Trophoblast cell (in vitro differentiated cells and primary cell): ENCODE measurements around the gene IRS1.

Source experiments
- DNase-seq, 2 donors: peaks; one replicate each; pipeline ENCODE4 v3.0.0-alpha.2; 2016
- H2AFZ ChIP-seq: 2 replicates; pipeline ENCODE4 v1.6.1; 2013; ENCODE audit warnings: low read length, moderate library complexity, mild to moderate bottlenecking; ENCODE audit not compliant: insufficient read depth, poor library complexity
- H2AK5ac ChIP-seq: 2 replicates; pipeline ENCODE4 v1.6.1; 2013; ENCODE audit warnings: mild to moderate bottlenecking, low read length
- H2BK120ac ChIP-seq: 2 replicates; pipeline ENCODE4 v1.6.1; 2013; ENCODE audit warnings: low read length, mild to moderate bottlenecking, moderate library complexity; ENCODE audit not compliant: insufficient read depth, poor library complexity
- H2BK12ac ChIP-seq: 2 replicates; pipeline ENCODE4 v1.6.1; 2013; ENCODE audit warnings: mild to moderate bottlenecking, low read length, moderate library complexity
- H2BK5ac ChIP-seq: 2 replicates; pipeline ENCODE4 v1.6.1; 2013; ENCODE audit warnings: low read length, low read depth, moderate library complexity, mild to moderate bottlenecking; ENCODE audit not compliant: poor library complexity
- H3K14ac ChIP-seq: 2 replicates; pipeline ENCODE4 v1.6.1; 2013; ENCODE audit warnings: mild to moderate bottlenecking, low read length
- H3K18ac ChIP-seq: 2 replicates; pipeline ENCODE4 v1.6.1; 2013; ENCODE audit warnings: mild to moderate bottlenecking, low read length
- H3K23ac ChIP-seq: 2 replicates; pipeline ENCODE4 v1.6.1; 2013; ENCODE audit warnings: low read length
- H3K27ac ChIP-seq: 2 replicates; pipeline ENCODE4 v1.5.1; 2013; ENCODE audit warnings: low read depth, mild to moderate bottlenecking, inconsistent platforms, low read length, moderate library complexity
- H3K27me3 ChIP-seq: 2 replicates; pipeline ENCODE4 v1.6.1; 2013; ENCODE audit warnings: inconsistent platforms, mild to moderate bottlenecking, low read length, moderate library complexity; ENCODE audit not compliant: insufficient read depth
- H3K36me3 ChIP-seq, 2 experiments: 1 replicate in 1 of 2; 2 replicates in 1 of 2; pipeline ENCODE4 v1.6.1; 2013; ENCODE audit warnings: low read length in 2 of 2, mild to moderate bottlenecking in 2 of 2, moderate library complexity in 1 of 2; ENCODE audit not compliant: insufficient read depth in 2 of 2, control insufficient read depth in 1 of 2
- H3K4ac ChIP-seq: 2 replicates; pipeline ENCODE4 v1.6.1; 2013; ENCODE audit warnings: low read depth, mild to moderate bottlenecking, low read length, moderate library complexity
- H3K4me1 ChIP-seq, 2 experiments: 1 replicate in 1 of 2; 2 replicates in 1 of 2; pipeline ENCODE4 v1.6.1; 2013; ENCODE audit warnings: low read length in 2 of 2, mild to moderate bottlenecking in 2 of 2, moderate library complexity in 1 of 2; ENCODE audit not compliant: insufficient read depth in 2 of 2, control insufficient read depth in 1 of 2
- H3K4me2 ChIP-seq: 2 replicates; pipeline ENCODE4 v1.6.1; 2013; ENCODE audit warnings: inconsistent platforms, mild to moderate bottlenecking, low read length, moderate library complexity
- H3K4me3 ChIP-seq: 2 replicates; pipeline ENCODE4 v1.5.1; 2013; ENCODE audit warnings: mild to moderate bottlenecking, low read depth, low read length, inconsistent platforms
- H3K79me1 ChIP-seq: one replicate; pipeline ENCODE4 v1.6.1; 2013; ENCODE audit warnings: low read length
- H3K79me2 ChIP-seq: 2 replicates; pipeline ENCODE4 v1.6.1; 2013; ENCODE audit warnings: low read length, mild to moderate bottlenecking; ENCODE audit not compliant: control insufficient read depth, insufficient read depth, poor library complexity
- H3K9ac ChIP-seq: 2 replicates; pipeline ENCODE4 v1.6.1; 2013; ENCODE audit warnings: mild to moderate bottlenecking, low read length
- H3K9me3 ChIP-seq: 2 replicates; pipeline ENCODE4 v1.6.1; 2013; ENCODE audit warnings: low read depth, mild to moderate bottlenecking, control low read depth, inconsistent platforms, low read length; ENCODE audit not compliant: insufficient read depth
- H4K12ac ChIP-seq: 2 replicates; pipeline ENCODE4 v1.6.1; 2013; ENCODE audit warnings: low read depth, mild to moderate bottlenecking, low read length, moderate library complexity
- H4K8ac ChIP-seq: 2 replicates; pipeline ENCODE4 v1.6.1; 2013; ENCODE audit warnings: low read depth, mild to moderate bottlenecking, low read length, moderate library complexity
- H4K91ac ChIP-seq: one replicate; pipeline ENCODE4 v1.6.1; 2013; ENCODE audit warnings: low read depth, mild to moderate bottlenecking, low read length, moderate library complexity
- WGBS: extraction: QIAGEN DNeasy Blood & Tissue Kit; methylation state at CpG from one replicate; pipeline ENCODE4 v1.1.7; 2013; ENCODE audit warnings: missing lambda C conversion rate; ENCODE audit not compliant: insufficient read length, insufficient coverage; ENCODE audit errors: extremely low coverage; 5-methylcytosine and 5-hydroxymethylcytosine counted together

Gene IRS1

DNA sequence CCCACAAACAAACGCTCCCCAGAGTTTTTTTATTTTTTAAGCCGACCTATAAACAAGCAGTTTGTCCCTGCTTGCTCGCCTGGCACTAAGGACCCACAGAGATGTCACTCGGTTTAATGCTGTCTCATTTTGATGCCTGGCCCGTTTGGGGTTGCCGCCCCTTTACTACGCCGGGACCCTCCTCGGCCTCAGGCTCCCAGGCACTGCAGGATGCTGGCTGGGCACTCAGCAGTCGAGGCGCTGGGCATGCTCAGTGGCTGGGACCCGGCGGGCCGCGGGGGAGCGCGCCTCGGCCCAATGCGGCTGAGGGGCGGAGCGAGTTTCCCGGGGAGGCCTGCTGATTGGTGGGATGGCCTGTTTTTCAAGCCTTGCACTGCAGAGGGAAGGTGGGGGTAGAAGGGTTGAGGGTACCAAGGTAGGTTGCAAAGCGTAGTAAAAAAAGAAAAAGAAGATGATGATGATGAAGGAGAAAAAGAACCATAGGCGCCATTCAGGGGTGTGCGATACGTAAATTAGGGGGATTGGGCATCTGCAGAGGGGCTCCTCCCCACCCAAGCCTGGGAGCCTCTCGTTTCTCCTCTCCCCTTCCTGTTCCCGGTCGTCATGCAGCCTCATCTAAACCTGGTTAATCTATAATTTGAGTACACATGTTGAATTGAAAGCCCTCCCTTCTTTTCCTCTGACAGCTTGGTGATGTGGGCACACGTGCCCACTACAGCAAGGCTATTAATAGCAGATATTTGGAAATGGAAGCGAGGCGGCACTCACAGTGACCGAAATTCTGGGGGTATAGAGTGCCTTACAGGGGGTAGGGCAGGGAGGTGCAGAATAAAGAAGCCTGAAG, 1.5 kb upstream of the IRS1 start:
- Histone ChIP-seq H3K23ac (no peak overlapping the region), H4K12ac (no peak overlapping the region), H3K79me2 (peaks cover 30% of the 10 kb centered on the region), H2BK120ac (no peak overlapping the region), H3K4ac (no peak overlapping the region), H3K4me1 (peaks cover 27 to 28% of the 10 kb centered on the region in 2 experiments), H3K27ac (no peak overlapping the region), H2AK5ac (no peak overlapping the region), H2AFZ (peak overlapping the region; percentile 56), H3K14ac (no peak overlapping the region), H3K79me1 (peaks cover 20% of the 10 kb centered on the region), H3K36me3 (peaks cover 17 to 18% of the 10 kb centered on the region in 2 experiments), H4K8ac (peak overlapping the region; percentile 59), H3K4me2 (peak overlapping the region; percentile 65), H3K9me3 (peaks cover 4% of the 10 kb centered on the region), H2BK12ac (no peak overlapping the region), H3K27me3 (no peaks in the 10 kb centered on the region), H3K18ac (no peak overlapping the region), H2BK5ac (no peak overlapping the region), H4K91ac (no peak overlapping the region), H3K4me3 (peak overlapping the region; percentile 70), H3K9ac (no peak overlapping the region)
- WGBS: no CpG with 5 or more reads among the region's 33 CpGs
- DNase-seq: no peak

DNA sequence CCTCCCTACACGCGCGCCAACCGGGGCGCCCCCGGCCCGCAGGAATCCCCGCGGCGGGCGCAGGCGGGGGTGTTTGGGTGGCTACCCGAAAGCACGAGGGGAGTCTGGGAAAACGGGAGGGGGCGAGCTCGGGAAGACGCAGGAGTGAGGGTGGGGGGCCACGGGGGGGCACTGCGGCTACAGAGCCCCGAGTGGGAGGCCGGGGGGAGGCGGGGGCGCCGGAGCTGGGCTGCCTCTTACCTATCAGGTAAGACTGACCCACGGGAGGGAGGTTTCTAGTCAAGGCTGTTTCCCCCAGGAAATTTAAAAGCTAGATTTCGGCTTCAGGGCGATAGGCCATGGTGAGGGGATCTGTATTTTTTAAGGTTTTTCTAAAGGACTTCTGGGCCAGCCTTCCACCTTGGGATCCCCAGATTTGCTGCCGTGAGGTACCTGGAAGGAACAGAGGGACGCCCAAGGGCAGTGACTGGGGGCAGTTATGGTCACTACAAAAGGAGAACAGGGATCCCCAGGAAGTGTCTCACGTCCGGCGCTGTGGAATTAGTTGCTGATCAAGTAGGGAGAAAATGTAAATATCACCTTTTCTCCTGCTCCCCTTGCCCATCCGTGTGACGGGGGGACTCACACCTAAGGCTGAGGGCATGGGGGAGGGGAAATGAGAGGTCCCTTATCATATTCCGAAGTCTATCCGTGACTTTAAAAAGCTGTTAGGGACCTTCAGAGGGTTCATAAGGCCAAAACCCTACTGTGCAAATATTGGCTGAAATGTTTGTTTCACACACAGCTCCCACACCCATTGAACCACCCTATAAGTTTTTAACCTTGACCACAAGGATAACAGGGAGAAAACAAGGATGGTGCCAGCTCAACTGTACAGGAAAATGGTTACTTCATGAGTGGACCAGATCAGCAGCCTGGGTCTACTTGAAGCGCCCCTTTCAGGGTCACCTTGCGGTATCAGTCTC, 638 bp upstream of the IRS1 start:
- H2BK5ac ChIP-seq: peak overlapping the region; percentile 58
- no CpG with 5 or more reads among the region's 39 CpGs for WGBS
- H2AK5ac ChIP-seq: peak overlapping the region; percentile 22

DNA sequence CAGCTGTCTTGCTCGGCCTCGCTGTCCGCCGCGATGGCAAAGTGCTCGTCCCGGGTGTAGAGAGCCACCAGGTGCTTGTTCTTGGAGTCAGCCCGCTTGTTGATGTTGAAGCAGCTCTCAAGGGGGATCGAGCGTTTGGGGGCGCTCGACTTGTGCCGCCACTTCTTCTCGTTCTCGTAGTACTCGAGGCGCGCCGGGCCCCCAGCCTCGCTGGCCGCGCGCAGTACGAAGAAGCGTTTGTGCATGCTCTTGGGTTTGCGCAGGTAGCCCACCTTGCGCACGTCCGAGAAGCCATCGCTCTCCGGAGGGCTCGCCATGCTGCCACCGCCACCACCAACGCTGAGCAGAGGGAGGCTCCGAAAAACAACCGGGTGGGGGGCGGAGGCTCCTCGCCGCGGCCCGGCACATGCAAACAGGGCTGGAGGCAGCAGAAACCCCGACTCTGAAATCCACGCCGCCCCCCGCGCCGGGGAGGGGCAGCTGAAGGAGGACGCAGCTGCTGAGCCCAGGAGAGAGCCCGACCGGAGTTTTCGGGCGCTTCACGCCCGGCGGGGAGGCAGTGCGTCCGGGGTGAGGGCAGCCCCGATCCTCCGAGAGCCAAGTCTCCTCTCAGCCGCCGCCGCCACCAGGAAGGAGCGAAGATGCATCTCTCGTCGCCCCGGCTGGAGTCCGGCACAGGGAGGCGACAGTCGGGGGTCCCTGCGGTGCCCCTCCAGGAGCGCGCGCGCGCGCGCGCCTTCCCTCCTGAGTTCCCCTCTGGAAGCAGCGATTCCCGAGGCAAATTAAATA, 1.0 kb downstream of the IRS1 start:
- Histone ChIP-seq H3K79me2 (peaks cover 40% of the 10 kb centered on the region), H3K4me3 (peak overlapping the region; percentile 94), H3K9me3 (peaks cover 4% of the 10 kb centered on the region), H2BK12ac (peak overlapping the region; percentile 15), H4K91ac (peak overlapping the region; percentile 17), H3K14ac (peak overlapping the region; percentile 57), H2BK120ac (peak overlapping the region; percentile 64), H3K79me1 (peaks cover 20% of the 10 kb centered on the region), H2BK5ac (peak overlapping the region; percentile 52), H3K27me3 (no peaks in the 10 kb centered on the region), H3K36me3 (peaks cover 29% of the 10 kb centered on the region in 2 experiments), H3K18ac (peak overlapping the region; percentile 18), H2AK5ac (peak overlapping the region; percentile 27), H3K4me1 (peaks cover 36 to 41% of the 10 kb centered on the region in 2 experiments), H3K27ac (peak overlapping the region; percentile 86), H2AFZ (peak overlapping the region; percentile 53), H3K4ac (peak overlapping the region; percentile 54), H3K9ac (peak overlapping the region; percentile 84), H3K4me2 (peak overlapping the region; percentile 88), H4K12ac (no peak overlapping the region), H3K23ac (no peak overlapping the region), H4K8ac (peak overlapping the region; percentile 59)
- no peak for DNase-seq
- WGBS: no CpG with 5 or more reads among the region's 80 CpGs

More for the DNA sequence above, 638 bp upstream of the IRS1 start:
- H3K9ac ChIP-seq: peak overlapping the region; percentile 17
- peak overlapping the region; percentile 47 for H4K91ac ChIP-seq
- H3K23ac ChIP-seq: no peak overlapping the region
- H3K27me3 ChIP-seq: no peaks in the 10 kb centered on the region
- H3K14ac ChIP-seq: peak overlapping the region; percentile 59
- H3K79me2 ChIP-seq: peaks cover 38% of the 10 kb centered on the region
- H3K27ac ChIP-seq: peak overlapping the region; percentile 81
- peak overlapping the region; percentile 72 for H2BK12ac ChIP-seq
- peak overlapping the region; percentile 77 for H4K8ac ChIP-seq
- H4K12ac ChIP-seq: peak overlapping the region; percentile 59
- peak overlapping the region; percentile 74 for H3K18ac ChIP-seq
- H3K4me1 ChIP-seq: peaks cover 34 to 36% of the 10 kb centered on the region in 2 experiments
- peaks cover 20% of the 10 kb centered on the region for H3K79me1 ChIP-seq
- H3K36me3 ChIP-seq: peaks cover 26% of the 10 kb centered on the region in 2 experiments
- H3K4me2 ChIP-seq: peak overlapping the region; percentile 65
- H3K4ac ChIP-seq: peak overlapping the region; percentile 67
- peak overlapping the region; percentile 98 for H2AFZ ChIP-seq
- DNase-seq: no peak
- peaks cover 4% of the 10 kb centered on the region for H3K9me3 ChIP-seq
- H3K4me3 ChIP-seq: peak overlapping the region; percentile 59
- peak overlapping the region; percentile 62 for H2BK120ac ChIP-seq
